Nephron progenitor cell (in vitro differentiated cells): ENCODE data around the gene ZFHX3.
A peak's percentile ranks its signal among the peaks of the same experiment; 100 is the strongest.

Source experiments
- DNase-seq: peaks from one replicate; pipeline ENCODE4 v3.0.0; 2021
- H3K27ac Mint-ChIP-seq: 2 replicates; pipeline ENCODE4 v1.8.0; 2021; ENCODE audit warnings: mild to moderate bottlenecking, moderate library complexity, mixed read lengths
- H3K27me3 Mint-ChIP-seq: 2 replicates; pipeline ENCODE4 v1.8.0; 2021; ENCODE audit warnings: mild to moderate bottlenecking, low read depth, mixed read lengths; ENCODE audit not compliant: poor library complexity
- H3K36me3 Mint-ChIP-seq: 2 replicates; pipeline ENCODE4 v1.8.0; 2021; ENCODE audit warnings: low read depth, mixed read lengths
- H3K4me1 Mint-ChIP-seq: 2 replicates; pipeline ENCODE4 v1.8.0; 2021; ENCODE audit warnings: mixed read lengths
- H3K4me3 Mint-ChIP-seq: 2 replicates; pipeline ENCODE4 v1.8.0; 2021; ENCODE audit warnings: mild to moderate bottlenecking, moderate library complexity, mixed read lengths
- H3K9me3 Mint-ChIP-seq: 2 replicates; pipeline ENCODE4 v1.8.0; 2021; ENCODE audit warnings: mild to moderate bottlenecking, moderate library complexity, mixed read lengths
- TF ChIP-seq, protein P1 (sequence below): fragments of 200-600 bp; sonication (generic); IDR thresholded peaks from 2 replicates; pipeline ENCODE4 v1.5.0; 2021; ENCODE audit warnings: antibody characterized with exemption

The ZFHX3 gene

DNA sequence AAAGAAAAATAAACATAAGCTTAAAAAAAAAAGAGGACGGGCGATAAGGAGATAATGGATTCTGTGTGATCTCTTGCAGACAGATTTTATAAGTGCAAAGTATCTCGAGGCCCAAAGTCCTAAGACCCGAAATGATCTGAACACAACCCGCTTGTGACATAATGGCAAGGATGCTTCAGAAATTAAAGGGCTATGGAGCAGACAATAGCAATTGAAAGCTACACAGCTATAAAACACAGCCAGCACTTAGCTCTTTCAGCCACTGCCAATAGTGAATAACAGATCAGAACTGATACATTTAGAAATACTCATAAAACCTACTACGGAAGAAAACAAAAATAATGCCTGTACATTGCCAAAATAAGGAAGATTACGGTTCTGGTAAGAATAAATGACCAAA lies 117.5 kb downstream of the ZFHX3 start:
- no peaks in the 10 kb centered on the region for H3K27me3 Mint-ChIP-seq
- H3K9me3 Mint-ChIP-seq, result no peaks in the 10 kb centered on the region
- H3K4me3 Mint-ChIP-seq, result no peak overlapping the region
- H3K4me1 Mint-ChIP-seq, result peaks cover 67% of the 10 kb centered on the region
- TF ChIP-seq, protein P1, sequence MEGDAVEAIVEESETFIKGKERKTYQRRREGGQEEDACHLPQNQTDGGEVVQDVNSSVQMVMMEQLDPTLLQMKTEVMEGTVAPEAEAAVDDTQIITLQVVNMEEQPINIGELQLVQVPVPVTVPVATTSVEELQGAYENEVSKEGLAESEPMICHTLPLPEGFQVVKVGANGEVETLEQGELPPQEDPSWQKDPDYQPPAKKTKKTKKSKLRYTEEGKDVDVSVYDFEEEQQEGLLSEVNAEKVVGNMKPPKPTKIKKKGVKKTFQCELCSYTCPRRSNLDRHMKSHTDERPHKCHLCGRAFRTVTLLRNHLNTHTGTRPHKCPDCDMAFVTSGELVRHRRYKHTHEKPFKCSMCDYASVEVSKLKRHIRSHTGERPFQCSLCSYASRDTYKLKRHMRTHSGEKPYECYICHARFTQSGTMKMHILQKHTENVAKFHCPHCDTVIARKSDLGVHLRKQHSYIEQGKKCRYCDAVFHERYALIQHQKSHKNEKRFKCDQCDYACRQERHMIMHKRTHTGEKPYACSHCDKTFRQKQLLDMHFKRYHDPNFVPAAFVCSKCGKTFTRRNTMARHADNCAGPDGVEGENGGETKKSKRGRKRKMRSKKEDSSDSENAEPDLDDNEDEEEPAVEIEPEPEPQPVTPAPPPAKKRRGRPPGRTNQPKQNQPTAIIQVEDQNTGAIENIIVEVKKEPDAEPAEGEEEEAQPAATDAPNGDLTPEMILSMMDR, result no peak
- DNase-seq, result no peak
- no peak overlapping the region for H3K27ac Mint-ChIP-seq
- peaks cover 29% of the 10 kb centered on the region for H3K36me3 Mint-ChIP-seq

DNA sequence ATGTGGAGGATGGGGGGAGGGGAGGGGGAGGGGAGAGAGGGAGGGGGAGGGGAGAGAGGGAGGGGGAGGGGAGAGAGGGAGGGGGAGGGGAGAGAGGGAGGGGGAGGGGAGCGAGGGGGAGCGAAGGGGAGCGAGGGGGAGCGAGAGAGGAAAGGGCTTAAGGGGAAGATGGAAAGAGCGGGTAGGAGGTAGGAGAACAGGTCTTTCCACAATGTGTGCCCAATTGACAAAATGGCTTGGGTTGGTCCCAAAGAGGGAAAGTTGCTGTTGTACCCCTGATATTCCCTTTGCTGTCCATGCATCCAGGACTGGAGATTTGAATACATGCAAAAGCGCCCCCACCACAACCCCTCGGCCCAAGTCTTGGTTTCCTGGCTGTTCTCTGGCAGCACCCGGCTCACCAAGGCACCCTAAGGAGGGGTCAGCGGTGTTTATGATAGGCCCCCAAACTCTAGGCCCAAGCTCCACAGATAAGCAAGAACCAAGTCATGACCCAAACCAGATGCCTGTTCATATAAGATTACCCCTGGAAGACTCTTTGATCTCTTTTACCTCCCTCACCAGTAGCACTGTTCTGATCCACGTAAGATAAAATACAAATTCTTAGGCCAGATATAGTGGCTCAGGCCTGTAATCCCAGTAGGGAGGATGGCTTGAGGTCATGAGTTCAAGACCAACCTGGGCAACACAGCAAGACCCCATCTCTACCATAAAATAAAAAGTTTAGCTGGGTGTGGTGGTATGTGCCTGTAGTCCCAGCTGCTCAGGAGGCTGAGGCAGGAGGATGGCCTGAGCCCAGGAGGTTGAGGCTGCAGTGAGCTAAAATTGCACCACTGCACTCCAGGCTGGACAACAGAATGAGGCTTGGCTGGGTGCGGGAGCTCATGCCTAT lies 119.6 kb downstream of the ZFHX3 start:
- H3K27ac Mint-ChIP-seq, result no peak overlapping the region
- peaks cover 22% of the 10 kb centered on the region for H3K36me3 Mint-ChIP-seq
- H3K27me3 Mint-ChIP-seq, result peaks cover 5% of the 10 kb centered on the region
- no peak for DNase-seq
- TF ChIP-seq, protein P1, result no peak
- H3K9me3 Mint-ChIP-seq, result no peaks in the 10 kb centered on the region
- no peak overlapping the region for H3K4me3 Mint-ChIP-seq
- H3K4me1 Mint-ChIP-seq, result peaks cover 68% of the 10 kb centered on the region

DNA sequence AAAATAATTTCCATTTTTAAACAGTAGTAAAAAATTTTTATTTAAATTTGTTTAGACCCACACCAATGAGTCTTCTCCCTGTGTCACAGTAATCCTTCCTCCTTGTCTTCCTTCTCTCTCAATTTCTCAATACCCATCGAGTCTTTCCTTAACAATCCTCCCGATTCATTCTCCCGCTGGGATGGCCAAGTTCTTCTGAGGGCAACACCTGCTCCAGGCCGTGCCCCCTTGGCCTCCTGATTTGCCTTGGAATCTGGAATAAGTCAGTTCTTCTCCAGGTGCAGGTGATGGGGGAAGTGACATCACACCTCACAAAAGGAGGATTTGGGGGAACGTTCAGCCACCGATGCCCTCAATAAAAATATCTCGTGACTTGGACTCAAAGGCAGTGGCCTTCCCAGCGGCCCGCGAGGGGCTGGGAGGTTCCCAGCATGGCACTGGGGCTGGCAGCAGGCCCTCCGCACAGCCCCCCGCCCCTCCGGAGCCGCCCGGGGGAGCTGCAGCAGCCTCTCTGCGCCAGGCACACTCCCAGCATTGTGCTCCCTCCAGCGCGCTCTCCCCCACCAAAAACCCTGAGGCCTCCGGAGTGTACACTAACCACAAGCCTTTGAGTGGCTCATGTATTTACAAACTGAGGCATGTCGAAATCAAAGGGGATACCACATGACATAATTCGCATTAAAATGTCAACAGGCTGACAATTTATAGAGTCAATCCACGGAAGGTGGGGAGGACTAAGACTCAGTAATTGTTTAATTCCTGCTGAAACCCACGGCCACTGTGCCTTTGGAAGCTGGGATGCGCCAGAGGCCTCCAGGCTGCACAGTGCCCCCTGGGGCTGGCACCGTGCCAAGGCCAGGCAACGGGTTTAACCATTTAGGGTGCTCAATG lies 120.5 kb downstream of the ZFHX3 start:
- Mint-ChIP-seq H3K36me3 (peaks cover 17% of the 10 kb centered on the region), H3K27me3 (peaks cover 5% of the 10 kb centered on the region), H3K9me3 (no peaks in the 10 kb centered on the region), H3K4me3 (no peak overlapping the region), H3K4me1 (peaks cover 65% of the 10 kb centered on the region), H3K27ac (peak overlapping the region; percentile 1)
- TF ChIP-seq, protein P1, result no peak
- no peak for DNase-seq

- no peak overlapping the region for H3K4me3 Mint-ChIP-seq
- H3K27me3 Mint-ChIP-seq, result peaks cover 5% of the 10 kb centered on the region
- no peak for DNase-seq
- TF ChIP-seq, protein P1, result no peak
- H3K36me3 Mint-ChIP-seq, result peaks cover 17% of the 10 kb centered on the region
- H3K4me1 Mint-ChIP-seq, result peaks cover 65% of the 10 kb centered on the region
- H3K9me3 Mint-ChIP-seq, result no peaks in the 10 kb centered on the region
- peak overlapping the region; percentile 1 for H3K27ac Mint-ChIP-seq
Observed at GRCh38 chr16:72926177-72927070, 121.5 kb downstream of the ZFHX3 start.

DNA sequence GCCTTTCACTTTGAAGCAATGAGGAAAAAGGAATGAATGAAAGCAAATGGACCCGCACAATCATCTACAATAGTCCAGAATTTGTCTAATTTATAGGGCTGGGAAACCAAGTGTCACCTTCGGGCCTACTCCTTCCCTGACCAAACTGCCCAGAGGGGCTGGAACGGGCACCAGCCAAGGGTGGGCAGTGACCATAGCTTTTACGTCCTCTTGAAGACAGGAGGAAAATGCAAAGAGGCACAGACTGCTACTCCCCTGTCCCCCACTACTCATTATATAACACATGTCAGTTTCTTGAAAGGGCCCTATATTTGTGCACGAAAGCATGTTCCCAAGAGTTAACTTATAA lies 122.3 kb downstream of the ZFHX3 start:
- Mint-ChIP-seq H3K36me3 (peaks cover 16% of the 10 kb centered on the region), H3K9me3 (no peaks in the 10 kb centered on the region), H3K4me1 (peaks cover 62% of the 10 kb centered on the region), H3K27ac (no peak overlapping the region), H3K27me3 (peaks cover 5% of the 10 kb centered on the region), H3K4me3 (no peak overlapping the region)
- DNase-seq, result no peak
- TF ChIP-seq, protein P1, result no peak
